Activated CD8-positive, alpha-beta T cell treated with anti-CD3 and anti-CD28 coated beads for 36 hours (primary cell): ENCODE measurements around the gene ZNF507. TPM values are rescaled to one million over a fixed set of nuclear protein-coding genes. Genes with fewer than 3 reads are reported as not detected.

Experiments used
- ATAC-seq: fragments of 200-7000 bp; cut with Tn5 transposase; one replicate; pipeline ENCODE4 v1.10.0; 2021; ENCODE audit warnings: mild to moderate bottlenecking, moderate library complexity
- CTCF ChIA-PET: fragments of 350-600 bp; sonication (Branson Sonifier 250); formaldehyde crosslinking; loops from one replicate; lab custom pipeline; 2021; ENCODE audit warnings: antibody characterized with exemption; lab: Charles Lee
- POLR2A ChIA-PET: fragments of 350-600 bp; sonication (Branson Sonifier 250); formaldehyde crosslinking; loops from one replicate; lab custom pipeline; 2021; ENCODE audit warnings: antibody characterized with exemption; lab: Charles Lee
- DNase-seq: peaks from one replicate; pipeline ENCODE4 v3.0.0-alpha.2; 2020
- H3K27ac Mint-ChIP-seq: one replicate; pipeline ENCODE4 v1.8.0; 2021; ENCODE audit warnings: mild to moderate bottlenecking, mixed read lengths
- H3K27me3 Mint-ChIP-seq: one replicate; pipeline ENCODE4 v1.8.0; 2021; ENCODE audit warnings: mixed read lengths
- H3K36me3 Mint-ChIP-seq: one replicate; pipeline ENCODE4 v1.8.0; 2021; ENCODE audit warnings: low read depth, mixed read lengths
- H3K4me1 Mint-ChIP-seq: one replicate; pipeline ENCODE4 v1.8.0; 2021; ENCODE audit warnings: low read depth, mixed read lengths
- H3K4me3 Mint-ChIP-seq: one replicate; pipeline ENCODE4 v1.8.0; 2021; ENCODE audit warnings: mild to moderate bottlenecking, moderate library complexity, mixed read lengths
- H3K9me3 Mint-ChIP-seq: one replicate; pipeline ENCODE4 v1.8.0; 2021; ENCODE audit warnings: mixed read lengths
- CTCF ChIP-seq: fragments of 200-600 bp; IDR thresholded peaks from one replicate; pipeline ENCODE4 v1.8.0; 2022; ENCODE audit warnings: antibody characterized with exemption, mild to moderate bottlenecking
- intact Hi-C: fragments of 100-400 bp; cut with micrococcal nuclease; formaldehyde crosslinking; loops from one replicate; pipeline ENCODE4 v1.10.0; 2022
- total RNA-seq, 2 experiments: library from RNA; stranded (reverse); gene quantifications; one replicate each; pipeline ENCODE4 v1.2.3, GENCODE V29; 2021

Gene ZNF507
- total RNA-seq, 2 experiments from 2014 or later = 24.2 to 25.6 TPM

DNA sequence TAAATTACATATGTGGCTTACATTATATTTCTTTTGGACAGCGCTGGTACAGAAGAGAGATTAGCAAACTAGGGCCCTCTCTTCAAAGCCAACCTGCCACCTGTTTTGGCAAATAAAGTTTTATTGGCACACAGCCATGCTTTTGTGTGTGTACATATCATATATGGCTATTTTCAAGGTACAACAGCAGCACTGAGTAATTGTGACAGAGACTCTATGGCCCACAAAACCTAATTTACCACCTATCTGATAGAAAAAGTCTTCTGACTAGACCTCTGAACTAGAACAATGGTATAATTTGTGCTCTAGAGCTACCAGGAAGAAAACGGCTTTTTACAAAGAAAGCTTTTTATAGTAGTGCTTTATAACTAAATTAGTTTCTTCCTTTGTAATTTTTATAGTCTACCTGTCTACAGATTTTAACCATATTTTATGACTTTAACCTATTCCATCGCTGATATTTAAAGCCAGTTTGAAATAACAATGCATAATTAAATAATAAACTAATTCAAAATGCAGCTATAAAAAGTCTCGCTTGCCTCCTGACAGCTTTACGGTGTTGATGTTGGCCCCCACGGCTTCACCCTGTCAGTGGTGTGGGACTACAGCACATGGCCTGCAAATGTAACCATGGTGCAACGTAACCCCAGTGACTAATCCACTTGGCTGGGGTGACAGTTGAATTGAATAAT, 42.4 kb downstream of the ZNF507 start:
- H3K9me3 Mint-ChIP-seq = no peaks in the 10 kb centered on the region
- POLR2A ChIA-PET = interaction anchor here (1.1 to 1.4 kb wide), 2 partner anchors 18 to 32 kb away, joined by 3 to 4 read pairs; partner anchors contain the start of gene DPY19L3
- CTCF ChIA-PET = interaction anchor here (0.9 kb wide), 1 partner anchor 37 kb away, joined by 3 read pairs; no protein-coding TSS in a partner anchor
- no peak overlapping the region for H3K27ac Mint-ChIP-seq
- H3K27me3 Mint-ChIP-seq = no peaks in the 10 kb centered on the region
- H3K4me1 Mint-ChIP-seq = peaks cover 2% of the 10 kb centered on the region
- ATAC-seq = no peak
- intact Hi-C loops = no loop called here
- TF ChIP-seq CTCF = no peak
- no peak overlapping the region for H3K4me3 Mint-ChIP-seq
- H3K36me3 Mint-ChIP-seq = peaks cover 6% of the 10 kb centered on the region
- DNase-seq = no peak

DNA sequence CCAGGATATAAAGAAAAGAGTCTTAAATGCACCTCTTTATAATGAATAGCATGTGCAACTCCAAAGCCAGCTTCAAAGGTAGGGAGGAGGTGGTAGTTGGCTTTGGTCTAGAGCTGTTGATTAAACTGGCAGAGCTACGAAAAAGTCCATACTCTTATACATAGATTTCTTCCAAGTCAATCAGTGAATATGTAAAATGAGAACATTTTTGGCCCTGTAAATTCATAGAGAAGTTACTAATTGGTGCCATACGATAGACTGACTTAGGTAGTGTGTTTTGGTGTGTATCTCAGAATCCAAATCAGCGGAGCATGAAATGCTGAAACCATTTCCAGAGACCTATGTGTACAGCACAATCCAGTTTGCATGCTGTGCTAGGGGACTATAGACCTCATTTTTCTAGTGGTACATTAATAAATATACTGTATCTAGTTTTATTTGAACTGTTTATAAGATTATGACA, 43.0 kb downstream of the ZNF507 start:
- H3K27ac Mint-ChIP-seq = no peak overlapping the region
- CTCF ChIA-PET = no interaction called here
- POLR2A ChIA-PET = no interaction called here
- peaks cover 1% of the 10 kb centered on the region for H3K36me3 Mint-ChIP-seq
- no peak overlapping the region for H3K4me3 Mint-ChIP-seq
- TF ChIP-seq CTCF = no peak
- intact Hi-C loops = no loop called here
- no peak for DNase-seq
- peaks cover 2% of the 10 kb centered on the region for H3K4me1 Mint-ChIP-seq
- H3K9me3 Mint-ChIP-seq = no peaks in the 10 kb centered on the region
- ATAC-seq = no peak
- H3K27me3 Mint-ChIP-seq = no peaks in the 10 kb centered on the region

GRCh38 chr19:32392901-32393300, 47.5 kb downstream of the ZNF507 start:
- no peak overlapping the region for H3K27ac Mint-ChIP-seq
- ChIA-PET POLR2A (no interaction called here), CTCF (no interaction called here)
- no peak for TF ChIP-seq CTCF
- H3K4me3 Mint-ChIP-seq = no peak overlapping the region
- H3K36me3 Mint-ChIP-seq = peaks cover 15% of the 10 kb centered on the region
- H3K4me1 Mint-ChIP-seq = peaks cover 18% of the 10 kb centered on the region
- no peaks in the 10 kb centered on the region for H3K27me3 Mint-ChIP-seq
- H3K9me3 Mint-ChIP-seq = no peaks in the 10 kb centered on the region
- DNase-seq (no peak), ATAC-seq (no peak)
- intact Hi-C loops = no loop called here

DNA sequence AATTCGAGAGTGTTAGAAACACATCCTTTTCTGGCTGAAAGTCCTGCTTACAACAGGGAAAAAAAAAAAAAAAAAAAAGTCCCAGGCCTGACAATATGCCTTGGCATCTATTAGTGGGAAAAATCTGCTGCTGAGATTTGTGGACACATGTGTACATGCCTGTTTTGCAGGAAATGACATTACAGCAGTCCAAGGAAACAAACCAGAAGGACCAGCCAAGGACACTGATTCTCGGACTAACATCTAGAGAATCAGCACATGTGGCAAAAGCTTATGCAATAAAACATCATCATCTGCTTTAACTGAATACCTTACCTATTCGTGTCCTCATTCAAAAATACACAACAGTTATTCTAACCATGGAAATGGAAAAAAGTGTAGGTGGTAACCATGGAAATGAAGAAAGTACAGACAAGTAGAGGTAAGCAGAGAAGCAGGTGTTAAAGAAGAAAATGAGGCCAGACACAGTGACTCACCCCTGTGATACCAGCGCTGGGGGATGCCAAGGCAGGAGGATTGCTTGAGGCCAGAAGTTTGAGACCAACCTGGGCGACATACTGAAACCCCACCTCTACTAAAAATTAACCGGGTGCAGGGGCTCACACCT, 50.7 kb downstream of the ZNF507 start:
- DNase-seq (peak; percentile 59), ATAC-seq (peak; percentile 91)
- Mint-ChIP-seq H3K36me3 (peaks cover 15% of the 10 kb centered on the region), H3K27me3 (no peaks in the 10 kb centered on the region), H3K9me3 (no peaks in the 10 kb centered on the region), H3K4me3 (peak overlapping the region; percentile 5), H3K27ac (peak overlapping the region; percentile 82), H3K4me1 (peaks cover 18% of the 10 kb centered on the region)
- POLR2A ChIA-PET = interaction anchor here (1.2 kb wide), 1 partner anchor 49 kb away, joined by 4 read pairs; no protein-coding TSS in a partner anchor
- no peak for TF ChIP-seq CTCF
- intact Hi-C loops = no loop called here
- CTCF ChIA-PET = no interaction called here

- H3K4me3 Mint-ChIP-seq = no peak overlapping the region
- peaks cover 18% of the 10 kb centered on the region for H3K4me1 Mint-ChIP-seq
- no peak for ATAC-seq
- DNase-seq = no peak
- no peak for TF ChIP-seq CTCF
- H3K36me3 Mint-ChIP-seq = peaks cover 15% of the 10 kb centered on the region
- intact Hi-C loops = no loop called here
- H3K27me3 Mint-ChIP-seq = no peaks in the 10 kb centered on the region
- H3K9me3 Mint-ChIP-seq = no peaks in the 10 kb centered on the region
- no peak overlapping the region for H3K27ac Mint-ChIP-seq
- CTCF ChIA-PET = no interaction called here
- POLR2A ChIA-PET = interaction anchor here (0.8 kb wide), 2 partner anchors 8 to 9 kb away, joined by 3 read pairs; partner anchors contain the start of gene DPY19L3
Observed at GRCh38 chr19:32397671-32398101, 52.3 kb downstream of the ZNF507 start.
